Measurements from ENCODE around the gene EPG5. TPM values are rescaled to one million over a fixed set of nuclear protein-coding genes. Genes with fewer than 3 reads are reported as not detected.

The EPG5 gene
- total RNA-seq, 1 donor from 2014 or later = 34.0 TPM

DNA sequence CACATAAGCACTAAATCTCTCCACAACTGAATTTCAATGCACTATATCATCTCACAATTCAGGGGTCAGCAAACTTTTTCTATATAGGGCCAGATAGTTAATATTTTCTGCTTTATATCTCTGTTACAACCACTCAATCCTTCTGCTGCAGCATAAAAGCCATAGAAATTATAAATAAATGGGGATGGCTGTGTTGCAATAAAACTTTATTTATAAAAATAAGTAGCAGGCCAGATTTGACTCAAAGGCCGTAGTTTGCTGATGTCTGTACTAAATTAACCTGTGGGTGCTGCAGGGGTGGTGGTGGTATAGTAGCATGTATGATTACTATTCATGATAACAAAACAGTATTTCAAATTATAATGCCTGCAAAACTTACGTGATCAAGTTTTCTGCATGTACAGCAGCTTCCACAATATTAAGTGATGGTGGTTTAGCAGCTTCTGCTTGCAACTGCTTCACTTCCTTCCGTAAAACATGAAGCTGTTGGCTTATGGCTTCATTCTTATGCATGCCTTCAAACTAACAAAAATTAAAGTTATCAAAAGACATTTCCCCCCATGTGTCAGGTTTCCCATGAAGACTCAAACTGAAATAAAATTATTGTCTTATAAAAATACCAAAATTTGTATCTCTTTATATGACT, 77.6 kb downstream of the EPG5 start:
- no peaks in the 10 kb centered on the region for H3F3A ChIP-seq (ENCODE audit: low read depth)
- H3K4me2 ChIP-seq = no peak overlapping the region
- no peaks in the 10 kb centered on the region for H3K79me2 ChIP-seq (ENCODE audit: low read depth)
- Mint-ChIP-seq H3K27ac (no peak overlapping the region), H3K27me3 (ENCODE audit: insufficient read depth, low read depth) (no peaks in the 10 kb centered on the region), H3K4me3 (no peak overlapping the region), H3K4me1 (peaks cover 6% of the 10 kb centered on the region), H3K9me3 (no peaks in the 10 kb centered on the region), H3K36me3 (peaks cover 7% of the 10 kb centered on the region)
- H3K9ac ChIP-seq = no peak overlapping the region
- no peaks in the 10 kb centered on the region for H3K36me3 ChIP-seq
- no peak overlapping the region for H3K4me3 ChIP-seq
- H3K4me1 ChIP-seq = no peaks in the 10 kb centered on the region
- no peak for DNase-seq (ENCODE audit: low spot score)
- H4K20me1 ChIP-seq (ENCODE audit: low read depth) = no peaks in the 10 kb centered on the region
- no peak overlapping the region for H3K27ac ChIP-seq
- no peak for TF ChIP-seq EZH2phosphoT487 (IDR thresholded peaks at IDR 0.05)
- H3K27me3 ChIP-seq = no peaks in the 10 kb centered on the region
- H2AFZ ChIP-seq (replicated peaks) = no peak overlapping the region
- no peaks in the 10 kb centered on the region for H3K9me3 ChIP-seq (ENCODE audit: low read depth)

GRCh38 chr18:45887585-45887984, 79.5 kb downstream of the EPG5 start:
- peaks cover 11% of the 10 kb centered on the region for H3K36me3 Mint-ChIP-seq
- H3K27me3 ChIP-seq = no peaks in the 10 kb centered on the region
- peaks cover 7% of the 10 kb centered on the region for H3K4me1 Mint-ChIP-seq
- H3K9me3 ChIP-seq (ENCODE audit: low read depth) = no peaks in the 10 kb centered on the region
- no peak overlapping the region for H3K27ac ChIP-seq
- H2AFZ ChIP-seq (replicated peaks) = no peak overlapping the region
- no peak for DNase-seq (ENCODE audit: low spot score)
- no peaks in the 10 kb centered on the region for H4K20me1 ChIP-seq (ENCODE audit: low read depth)
- H3K27me3 Mint-ChIP-seq (ENCODE audit: insufficient read depth, low read depth) = no peaks in the 10 kb centered on the region
- no peaks in the 10 kb centered on the region for H3K79me2 ChIP-seq (ENCODE audit: low read depth)
- no peak overlapping the region for H3K4me3 Mint-ChIP-seq
- H3K4me3 ChIP-seq = no peak overlapping the region
- H3K4me2 ChIP-seq = no peak overlapping the region
- no peak for TF ChIP-seq EZH2phosphoT487 (IDR thresholded peaks at IDR 0.05)
- TF ChIP-seq, protein P1, sequence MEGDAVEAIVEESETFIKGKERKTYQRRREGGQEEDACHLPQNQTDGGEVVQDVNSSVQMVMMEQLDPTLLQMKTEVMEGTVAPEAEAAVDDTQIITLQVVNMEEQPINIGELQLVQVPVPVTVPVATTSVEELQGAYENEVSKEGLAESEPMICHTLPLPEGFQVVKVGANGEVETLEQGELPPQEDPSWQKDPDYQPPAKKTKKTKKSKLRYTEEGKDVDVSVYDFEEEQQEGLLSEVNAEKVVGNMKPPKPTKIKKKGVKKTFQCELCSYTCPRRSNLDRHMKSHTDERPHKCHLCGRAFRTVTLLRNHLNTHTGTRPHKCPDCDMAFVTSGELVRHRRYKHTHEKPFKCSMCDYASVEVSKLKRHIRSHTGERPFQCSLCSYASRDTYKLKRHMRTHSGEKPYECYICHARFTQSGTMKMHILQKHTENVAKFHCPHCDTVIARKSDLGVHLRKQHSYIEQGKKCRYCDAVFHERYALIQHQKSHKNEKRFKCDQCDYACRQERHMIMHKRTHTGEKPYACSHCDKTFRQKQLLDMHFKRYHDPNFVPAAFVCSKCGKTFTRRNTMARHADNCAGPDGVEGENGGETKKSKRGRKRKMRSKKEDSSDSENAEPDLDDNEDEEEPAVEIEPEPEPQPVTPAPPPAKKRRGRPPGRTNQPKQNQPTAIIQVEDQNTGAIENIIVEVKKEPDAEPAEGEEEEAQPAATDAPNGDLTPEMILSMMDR (IDR thresholded peaks at IDR 0.05) = no peak
- no peak for TF ChIP-seq EZH2 (IDR thresholded peaks at IDR 0.05)
- no peaks in the 10 kb centered on the region for H3F3A ChIP-seq (ENCODE audit: low read depth)
- H3K4me1 ChIP-seq = no peaks in the 10 kb centered on the region
- no peaks in the 10 kb centered on the region for H3K36me3 ChIP-seq
- no peak overlapping the region for H3K27ac Mint-ChIP-seq
- no peaks in the 10 kb centered on the region for H3K9me3 Mint-ChIP-seq
- H3K9ac ChIP-seq = no peak overlapping the region

- H3K4me3 Mint-ChIP-seq = no peak overlapping the region
- no peak overlapping the region for H3K27ac Mint-ChIP-seq
- Histone ChIP-seq H3K9ac (no peak overlapping the region), H3K27me3 (no peaks in the 10 kb centered on the region), H3K27ac (no peak overlapping the region), H4K20me1 (ENCODE audit: low read depth) (no peaks in the 10 kb centered on the region), H2AFZ (replicated peaks) (no peak overlapping the region), H3F3A (ENCODE audit: low read depth) (no peaks in the 10 kb centered on the region), H3K4me1 (no peaks in the 10 kb centered on the region), H3K36me3 (peaks cover 4% of the 10 kb centered on the region), H3K4me3 (no peak overlapping the region), H3K9me3 (ENCODE audit: low read depth) (no peaks in the 10 kb centered on the region), H3K4me2 (no peak overlapping the region), H3K79me2 (ENCODE audit: low read depth) (no peaks in the 10 kb centered on the region)
- H3K9me3 Mint-ChIP-seq = no peaks in the 10 kb centered on the region
- DNase-seq (ENCODE audit: low spot score) = no peak
- peaks cover 18% of the 10 kb centered on the region for H3K36me3 Mint-ChIP-seq
- TF ChIP-seq, protein P1 (IDR thresholded peaks at IDR 0.05) = no peak
- TF ChIP-seq EZH2 (IDR thresholded peaks at IDR 0.05) (no peak), EZH2phosphoT487 (IDR thresholded peaks at IDR 0.05) (no peak)
- H3K4me1 Mint-ChIP-seq = peaks cover 9% of the 10 kb centered on the region
- no peaks in the 10 kb centered on the region for H3K27me3 Mint-ChIP-seq (ENCODE audit: insufficient read depth, low read depth)
Measured at GRCh38 chr18:45880876-45881558, 86.1 kb downstream of the EPG5 start.

Data from neural progenitor cell (in vitro differentiated cells).